ENCODE results near the gene PHTF2. TPM values are rescaled to one million over a fixed set of nuclear protein-coding genes. Genes with fewer than 3 reads are reported as not detected.
A peak's percentile ranks its signal among the peaks of the same experiment; 100 is the strongest.

The PHTF2 gene
- total and polyA plus RNA-seq, 12 donors = 12.8 to 29.1 (median 25.1) TPM

- WGBS, 2 donors = 87 to 90% methylated on average over 2 of the region's 2 CpGs
- Histone ChIP-seq H3K36me3 (no peaks in the 10 kb centered on the region), H3K27ac (no peak overlapping the region), H3K4me1 (peaks cover 0 to 5% (median 0%) of the 10 kb centered on the region in 9 donors), H3K4me3 (no peak overlapping the region), H3K27me3 (no peaks in the 10 kb centered on the region), H3K9me3 (no peaks in the 10 kb centered on the region)
- no peak for DNase-seq
- intact Hi-C loops (cut with DNase I) = no loop called here
- ATAC-seq = no peak
- TF ChIP-seq CTCF (IDR thresholded peaks at IDR 0.05) = no peak
Observed at GRCh38 chr7:77975672-77976480, 177.3 kb downstream of the PHTF2 start.

GRCh38 chr7:77979219-77979618 lies 180.6 kb downstream of the PHTF2 start:
- H3K4me3 ChIP-seq = no peak overlapping the region
- no peaks in the 10 kb centered on the region for H3K27me3 ChIP-seq
- intact Hi-C loops (cut with DNase I) = no loop called here
- H3K36me3 ChIP-seq = no peaks in the 10 kb centered on the region
- DNase-seq (no peak), ATAC-seq (no peak)
- WGBS, 2 donors = 77 to 78% methylated on average over 5 of the region's 5 CpGs
- no peak overlapping the region for H3K27ac ChIP-seq
- H3K9me3 ChIP-seq = no peaks in the 10 kb centered on the region
- no peak for TF ChIP-seq CTCF (IDR thresholded peaks at IDR 0.05)
- peaks cover 0 to 5% (median 0%) of the 10 kb centered on the region in 9 donors for H3K4me1 ChIP-seq

GRCh38 chr7:77980087-77980713 lies 181.6 kb downstream of the PHTF2 start:
- Histone ChIP-seq H3K9me3 (no peaks in the 10 kb centered on the region), H3K27ac (no peak overlapping the region), H3K27me3 (no peaks in the 10 kb centered on the region), H3K4me3 (no peak overlapping the region), H3K36me3 (no peaks in the 10 kb centered on the region), H3K4me1 (peaks cover 0 to 5% (median 0%) of the 10 kb centered on the region in 9 donors)
- intact Hi-C loops (cut with DNase I) = no loop called here
- 65 to 73% methylated on average over 3 of the region's 3 CpGs for WGBS, 2 donors
- DNase-seq (no peak), ATAC-seq (peak in 2 of 8 donors; percentile 62 to 64)
- TF ChIP-seq CTCF (IDR thresholded peaks at IDR 0.05) = no peak

GRCh38 chr7:77982926-77983550 lies 184.5 kb downstream of the PHTF2 start:
- H3K9me3 ChIP-seq = no peaks in the 10 kb centered on the region
- H3K4me1 ChIP-seq = peaks cover 0 to 14% (median 4%) of the 10 kb centered on the region in 9 donors
- no peak overlapping the region for H3K4me3 ChIP-seq
- TF ChIP-seq CTCF (IDR thresholded peaks at IDR 0.05) = no peak
- 84 to 88% methylated on average over 5 of the region's 5 CpGs for WGBS, 2 donors
- ATAC-seq = no peak
- H3K27ac ChIP-seq = no peak overlapping the region
- no peak for DNase-seq
- H3K36me3 ChIP-seq = no peaks in the 10 kb centered on the region
- no peaks in the 10 kb centered on the region for H3K27me3 ChIP-seq
- intact Hi-C loops (cut with DNase I) = no loop called here
